Naive B cell (primary cell): ENCODE results near the gene UBFD1. TPM values are rescaled to one million over a fixed set of nuclear protein-coding genes. Genes with fewer than 3 reads are reported as not detected.

Source experiments
- ATAC-seq, 2 donors: fragments of 150-1000 bp; cut with Tn5 transposase; 2 replicates each; pipeline ENCODE4 v1.10.0; 2021; ENCODE audit warnings: low read depth in 2 of 2, mild to moderate bottlenecking in 2 of 2, moderate library complexity in 2 of 2
- DNase-seq: peaks from one replicate; pipeline ENCODE4 v3.0.0; 2022
- H3K27ac Mint-ChIP-seq, 6 donors: one replicate each; pipeline ENCODE4 v1.8.0; 2020 to 2022; ENCODE audit warnings: mild to moderate bottlenecking in 6 of 6, mixed read lengths in 6 of 6, moderate library complexity in 5 of 6, inconsistent platforms in 2 of 6
- H3K27me3 Mint-ChIP-seq, 3 donors: one replicate each; pipeline ENCODE4 v1.8.0; 2021 to 2022; ENCODE audit warnings: mixed read lengths in 3 of 3, mild to moderate bottlenecking in 1 of 3
- H3K36me3 Mint-ChIP-seq, 2 donors: one replicate each; pipeline ENCODE4 v1.8.0; 2020 to 2022; ENCODE audit warnings: mixed read lengths in 2 of 2, inconsistent platforms in 1 of 2, mild to moderate bottlenecking in 1 of 2
- H3K4me1 Mint-ChIP-seq, 3 donors: one replicate each; pipeline ENCODE4 v1.8.0; 2020 to 2022; ENCODE audit warnings: mixed read lengths in 3 of 3, inconsistent platforms in 1 of 3, mild to moderate bottlenecking in 1 of 3, moderate library complexity in 1 of 3
- H3K4me3 Mint-ChIP-seq, 8 donors: one replicate each; pipeline ENCODE4 v1.8.0; 2020 to 2022; ENCODE audit warnings: mild to moderate bottlenecking in 8 of 8, mixed read lengths in 8 of 8, moderate library complexity in 8 of 8, inconsistent platforms in 2 of 8
- H3K9me3 Mint-ChIP-seq, 7 donors: one replicate each; pipeline ENCODE4 v1.8.0; 2020 to 2022; ENCODE audit warnings: mixed read lengths in 7 of 7, mild to moderate bottlenecking in 5 of 7, inconsistent platforms in 2 of 7, moderate library complexity in 1 of 7
- polyA plus RNA-seq, 6 donors: library from polyadenylated mRNA; unstranded; fragments of 300-500 nt; fragmentation: Illumina TruSeq; gene quantifications; one replicate each; pipeline ENCODE4 v1.2.3, GENCODE V29; 2021; ENCODE audit warnings: low read depth in 6 of 6

The UBFD1 gene
- polyA plus RNA-seq, 6 donors from 2014 or later = 8.8 to 20.1 (median 12.7) TPM

GRCh38 chr16:23561586-23561985 is 4.1 kb downstream of the UBFD1 start:
- DNase-seq (no peak), ATAC-seq (no peak)
- H3K4me1 Mint-ChIP-seq = peaks cover 7 to 35% (median 23%) of the 10 kb centered on the region in 3 donors
- H3K27me3 Mint-ChIP-seq = no peaks in the 10 kb centered on the region
- no peak overlapping the region for H3K27ac Mint-ChIP-seq
- no peaks in the 10 kb centered on the region for H3K9me3 Mint-ChIP-seq
- peak overlapping the region in 3 of 8 donors; percentile 6 to 36 (median 13) for H3K4me3 Mint-ChIP-seq
- H3K36me3 Mint-ChIP-seq = peaks cover 4 to 19% of the 10 kb centered on the region in 2 donors

GRCh38 chr16:23562505-23562904 is 5.0 kb downstream of the UBFD1 start:
- H3K27ac Mint-ChIP-seq = peak overlapping the region in 2 of 6 donors; percentile 6 to 47
- peaks cover 7 to 29% (median 16%) of the 10 kb centered on the region in 3 donors for H3K4me1 Mint-ChIP-seq
- peaks cover 4 to 19% of the 10 kb centered on the region in 2 donors for H3K36me3 Mint-ChIP-seq
- H3K9me3 Mint-ChIP-seq = no peaks in the 10 kb centered on the region
- no peaks in the 10 kb centered on the region for H3K27me3 Mint-ChIP-seq
- DNase-seq (no peak), ATAC-seq (no peak)
- H3K4me3 Mint-ChIP-seq = no peak overlapping the region

- no peak overlapping the region for H3K27ac Mint-ChIP-seq
- peaks cover 7 to 28% (median 16%) of the 10 kb centered on the region in 3 donors for H3K4me1 Mint-ChIP-seq
- H3K27me3 Mint-ChIP-seq = no peaks in the 10 kb centered on the region
- peaks cover 4 to 19% of the 10 kb centered on the region in 2 donors for H3K36me3 Mint-ChIP-seq
- ATAC-seq (no peak), DNase-seq (no peak)
- H3K4me3 Mint-ChIP-seq = no peak overlapping the region
- H3K9me3 Mint-ChIP-seq = no peaks in the 10 kb centered on the region
Measured at GRCh38 chr16:23563186-23563585, 5.7 kb downstream of the UBFD1 start.

- ATAC-seq (no peak), DNase-seq (no peak)
- Mint-ChIP-seq H3K36me3 (peaks cover 4 to 24% of the 10 kb centered on the region in 2 donors), H3K4me1 (peaks cover 9 to 21% (median 10%) of the 10 kb centered on the region in 3 donors), H3K9me3 (peaks cover 0 to 3% (median 0%) of the 10 kb centered on the region in 7 donors), H3K27me3 (no peaks in the 10 kb centered on the region), H3K4me3 (no peak overlapping the region), H3K27ac (no peak overlapping the region)
Measured at GRCh38 chr16:23564575-23565363, 7.2 kb downstream of the UBFD1 start.

- H3K4me3 Mint-ChIP-seq = no peak overlapping the region
- peaks cover 0 to 4% (median 0%) of the 10 kb centered on the region in 7 donors for H3K9me3 Mint-ChIP-seq
- peaks cover 4 to 26% of the 10 kb centered on the region in 2 donors for H3K36me3 Mint-ChIP-seq
- no peaks in the 10 kb centered on the region for H3K27me3 Mint-ChIP-seq
- peaks cover 25 to 29% (median 29%) of the 10 kb centered on the region in 3 donors for H3K4me1 Mint-ChIP-seq
- DNase-seq (no peak), ATAC-seq (no peak)
- H3K27ac Mint-ChIP-seq = no peak overlapping the region
Measured at GRCh38 chr16:23566724-23567123, 9.2 kb downstream of the UBFD1 start.

- Mint-ChIP-seq H3K36me3 (peaks cover 3 to 23% of the 10 kb centered on the region in 2 donors), H3K4me1 (peaks cover 26 to 33% (median 32%) of the 10 kb centered on the region in 3 donors), H3K27me3 (no peaks in the 10 kb centered on the region), H3K4me3 (no peak overlapping the region), H3K27ac (peak overlapping the region in 2 of 6 donors; percentile 65 to 81), H3K9me3 (peaks cover 0 to 4% (median 0%) of the 10 kb centered on the region in 7 donors)
- DNase-seq (no peak), ATAC-seq (no peak)
Measured at GRCh38 chr16:23567602-23568001, 10.1 kb downstream of the UBFD1 start.

GRCh38 chr16:23570992-23571632 is 13.6 kb downstream of the UBFD1 start:
- H3K36me3 Mint-ChIP-seq = peaks cover 0 to 7% of the 10 kb centered on the region in 2 donors

GRCh38 chr16:23571895-23572294 is 14.4 kb downstream of the UBFD1 start:
- ATAC-seq = no peak
- Mint-ChIP-seq H3K4me1 (peaks cover 25 to 30% (median 26%) of the 10 kb centered on the region in 3 donors), H3K4me3 (peak overlapping the region in 2 of 8 donors; percentile 40 to 71), H3K27me3 (no peaks in the 10 kb centered on the region), H3K36me3 (peaks cover 0 to 7% of the 10 kb centered on the region in 2 donors), H3K27ac (peak overlapping the region; percentile 36 to 83 (median 67)), H3K9me3 (peaks cover 0 to 4% (median 0%) of the 10 kb centered on the region in 7 donors)
- DNase-seq = no peak

More at GRCh38 chr16:23570992-23571632, 13.6 kb downstream of the UBFD1 start:
- H3K4me1 Mint-ChIP-seq = peaks cover 25 to 30% (median 26%) of the 10 kb centered on the region in 3 donors
- ATAC-seq (peak; percentile 96 to 97), DNase-seq (peak; percentile 57)
- peaks cover 0 to 4% (median 0%) of the 10 kb centered on the region in 7 donors for H3K9me3 Mint-ChIP-seq
- peak overlapping the region; percentile 10 to 78 (median 62) for H3K4me3 Mint-ChIP-seq
- peak overlapping the region; percentile 50 to 86 (median 60) for H3K27ac Mint-ChIP-seq
- no peaks in the 10 kb centered on the region for H3K27me3 Mint-ChIP-seq

GRCh38 chr16:23572394-23572793 is 14.9 kb downstream of the UBFD1 start:
- no peak overlapping the region for H3K4me3 Mint-ChIP-seq
- no peak for DNase-seq
- no peak for ATAC-seq
- peaks cover 25 to 30% (median 26%) of the 10 kb centered on the region in 3 donors for H3K4me1 Mint-ChIP-seq
- H3K27ac Mint-ChIP-seq = peak overlapping the region in 3 of 6 donors; percentile 22 to 73 (median 50)
- H3K27me3 Mint-ChIP-seq = no peaks in the 10 kb centered on the region
- peaks cover 0 to 7% of the 10 kb centered on the region in 2 donors for H3K36me3 Mint-ChIP-seq
- H3K9me3 Mint-ChIP-seq = peaks cover 0 to 4% (median 0%) of the 10 kb centered on the region in 7 donors

- peaks cover 0 to 7% of the 10 kb centered on the region in 2 donors for H3K36me3 Mint-ChIP-seq
- ATAC-seq (no peak), DNase-seq (no peak)
- H3K9me3 Mint-ChIP-seq = peaks cover 0 to 4% (median 0%) of the 10 kb centered on the region in 7 donors
- no peaks in the 10 kb centered on the region for H3K27me3 Mint-ChIP-seq
- H3K27ac Mint-ChIP-seq = peak overlapping the region in 1 of 6 donors; percentile 11
- no peak overlapping the region for H3K4me3 Mint-ChIP-seq
- H3K4me1 Mint-ChIP-seq = peaks cover 25 to 30% (median 26%) of the 10 kb centered on the region in 3 donors
Measured at GRCh38 chr16:23573817-23574216, 16.3 kb downstream of the UBFD1 start.

GRCh38 chr16:23575834-23576233 is 18.3 kb downstream of the UBFD1 start:
- Mint-ChIP-seq H3K27ac (no peak overlapping the region), H3K9me3 (peaks cover 0 to 2% (median 0%) of the 10 kb centered on the region in 7 donors), H3K27me3 (no peaks in the 10 kb centered on the region), H3K4me1 (peaks cover 12 to 15% (median 12%) of the 10 kb centered on the region in 3 donors), H3K36me3 (no peaks in the 10 kb centered on the region), H3K4me3 (no peak overlapping the region)
- ATAC-seq (no peak), DNase-seq (no peak)

- Mint-ChIP-seq H3K9me3 (peaks cover 0 to 2% (median 0%) of the 10 kb centered on the region in 7 donors), H3K4me1 (peaks cover 0 to 3% (median 0%) of the 10 kb centered on the region in 3 donors), H3K4me3 (no peak overlapping the region), H3K36me3 (no peaks in the 10 kb centered on the region), H3K27ac (peak overlapping the region in 1 of 6 donors; percentile 83), H3K27me3 (no peaks in the 10 kb centered on the region)
- DNase-seq (no peak), ATAC-seq (no peak)
Measured at GRCh38 chr16:23577493-23577892, 20.0 kb downstream of the UBFD1 start.

- ATAC-seq = no peak
- H3K27ac Mint-ChIP-seq = no peak overlapping the region
- H3K36me3 Mint-ChIP-seq = no peaks in the 10 kb centered on the region
- H3K27me3 Mint-ChIP-seq = no peaks in the 10 kb centered on the region
- DNase-seq = no peak
- peaks cover 0 to 3% (median 0%) of the 10 kb centered on the region in 3 donors for H3K4me1 Mint-ChIP-seq
- no peak overlapping the region for H3K4me3 Mint-ChIP-seq
- H3K9me3 Mint-ChIP-seq = peaks cover 0 to 2% (median 0%) of the 10 kb centered on the region in 7 donors
Measured at GRCh38 chr16:23578101-23578830, 20.7 kb downstream of the UBFD1 start.
